ENCODE measurements around the gene TTC13. TPM values are rescaled to one million over a fixed set of nuclear protein-coding genes. Genes with fewer than 3 reads are reported as not detected.

Gene TTC13
- total and polyA plus RNA-seq, 2 of the 13 experiments (the other 11 are each of a cell fraction or from before 2014, with no cell fraction given), result 5.8 to 15.9 TPM

GRCh38 chr1:231013391-231014015 lies 34.8 kb upstream of the TTC13 start:
- no TSS peak for BruUV-seq (replicated peaks)
- Histone ChIP-seq H4K20me1 (ENCODE audit: insufficient read depth, low read length) (no peaks in the 10 kb centered on the region), H3K4me3 (replicated peaks in 1 of 3; ENCODE audit: insufficient read depth in 1 of 3, low read depth in 2 of 3, low read length in 3 of 3) (no peak overlapping the region), H3K79me2 (ENCODE audit: insufficient read depth, low read length) (no peaks in the 10 kb centered on the region), H2AFZ (ENCODE audit: low read length) (no peak overlapping the region), H3K9ac (ENCODE audit: insufficient read depth, low read depth, low read length) (no peak overlapping the region), H3K4me1 (ENCODE audit: insufficient read depth, low read length) (0 out of 2 replicates have a peak, but pooled peaks cover 6% of the 10 kb centered on the region), H3K9me3 (ENCODE audit: low read length) (no peaks in the 10 kb centered on the region), H3K27ac (ENCODE audit: extremely low read length, insufficient read depth, low read length) (no peak overlapping the region), H3K27me3 (ENCODE audit: control insufficient read depth in 1 of 2, insufficient read depth in 2 of 2, low read length in 2 of 2) (peaks cover 0 to 1% of the 10 kb centered on the region in 2 experiments; a peak in 1 of 5 replicates), H3K36me3 (replicated peaks in 1 of 2; ENCODE audit: control insufficient read depth in 1 of 2, insufficient read depth in 2 of 2, low read length in 2 of 2) (no peaks in the 10 kb centered on the region), H3K4me2 (ENCODE audit: low read depth, low read length) (no peak overlapping the region)
- no peak for TF ChIP-seq SIX1 (CRISPR knock-in tag; IDR thresholded peaks at IDR 0.05; ENCODE audit: borderline replicate concordance)
- no peak for TF ChIP-seq SRSF9 (IDR thresholded peaks at IDR 0.05; ENCODE audit: borderline replicate concordance, insufficient read depth, low read depth, low read length, poor library complexity, severe bottlenecking)
- no peak for TF ChIP-seq SALL2 (CRISPR knock-in tag; IDR thresholded peaks at IDR 0.05)
- no peak for TF ChIP-seq SATB2 (CRISPR knock-in tag; IDR thresholded peaks at IDR 0.05)
- no peak for TF ChIP-seq MAFK (conservative IDR thresholded peaks at IDR 0.05 in 1 of 2, IDR thresholded peaks at IDR 0.05 in 1 of 2; ENCODE audit: low read length in 2 of 2)
- TF ChIP-seq ZBTB25 (CRISPR knock-in tag; IDR thresholded peaks at IDR 0.05), result no peak
- TF ChIP-seq ZNF282 (IDR thresholded peaks at IDR 0.05; ENCODE audit: partially characterized antibody), result no peak
- TF ChIP-seq U2AF1 (optimal IDR thresholded peaks at IDR 0.05; ENCODE audit: low read depth, low read length), result no peak
- TF ChIP-seq E2F5 (CRISPR knock-in tag; conservative IDR thresholded peaks at IDR 0.05), result no peak
- TF ChIP-seq CEBPB (IDR thresholded peaks at IDR 0.05; ENCODE audit: borderline replicate concordance, low read depth, low read length), result no peak
- no peak for TF ChIP-seq FOXO1 (CRISPR knock-in tag; IDR thresholded peaks at IDR 0.05)
- TF ChIP-seq ZEB1 (IDR thresholded peaks at IDR 0.05; ENCODE audit: insufficient replicate concordance, low read depth), result no peak
- TF ChIP-seq ZNF460 (CRISPR knock-in tag; IDR thresholded peaks at IDR 0.05; ENCODE audit: borderline replicate concordance), result no peak
- TF ChIP-seq ELK4 (CRISPR knock-in tag; IDR thresholded peaks at IDR 0.05; ENCODE audit: borderline replicate concordance), result no peak
- TF ChIP-seq ZBTB21 (CRISPR knock-in tag; IDR thresholded peaks at IDR 0.05), result no peak
- no peak for TF ChIP-seq ZNF18 (CRISPR knock-in tag; IDR thresholded peaks at IDR 0.05; ENCODE audit: insufficient replicate concordance)
- no peak for TF ChIP-seq MAX (IDR thresholded peaks at IDR 0.05)
- no peak for TF ChIP-seq ZNF547 (CRISPR knock-in tag; IDR thresholded peaks at IDR 0.05)
- intact Hi-C loops (cut with micrococcal nuclease; ENCODE audit: unreplicated experiment) (no loop called here), in situ Hi-C loops (cut with HindIII; ENCODE audit: extremely low pct_ligation_motif_present, low pct_unique_long_range_greater_than_20kb) (no loop called here)
- no peak for ATAC-seq
- WGBS (ENCODE audit: low lambda C conversion rate), result 32% methylated on average over 3 of the region's 3 CpGs
- DNase-seq (ENCODE audit: low spot score), result no peak
- FAIRE-seq, result no peak
- POLR2A ChIA-PET, result no interaction called here
- CTCF ChIA-PET (ENCODE audit: low intra/inter-chr PET ratio, low total read pairs), result no interaction called here
